HG03175 (cell line): Measurements from ENCODE around the gene CHST15.
"Not testable (repeated sequence)": the region's sequence is repeated elsewhere in the genome, so short reads cannot be mapped to it uniquely, and the experiment has no call there.

Experiments
- ATAC-seq: cut with Tn5 transposase; IDR thresholded peaks from one replicate; pipeline ENCODE4 v1.9.1; 2021; ENCODE audit warnings: mild to moderate bottlenecking, moderate library complexity; ENCODE audit not compliant: unreplicated experiment

Gene CHST15

DNA sequence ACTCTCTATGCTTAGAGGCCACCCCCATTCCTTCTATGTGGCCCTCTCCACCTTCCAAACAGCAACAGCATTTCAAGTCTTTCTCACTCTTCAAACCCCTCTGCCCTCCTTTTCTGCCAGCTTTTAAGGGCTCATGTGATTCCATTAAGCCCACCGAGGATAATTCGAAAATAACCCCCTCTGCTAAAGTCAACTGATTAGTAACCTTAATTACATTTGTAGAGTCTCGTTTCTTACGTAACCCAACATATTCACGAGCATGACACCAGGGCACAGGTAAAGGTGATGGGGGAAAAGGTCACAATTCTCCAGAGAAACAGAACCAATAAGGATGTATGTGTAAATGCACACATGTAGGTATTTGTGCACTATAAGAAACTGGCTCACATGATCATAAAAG, 6.7 kb upstream of the CHST15 start:
- ATAC-seq: no peak

DNA sequence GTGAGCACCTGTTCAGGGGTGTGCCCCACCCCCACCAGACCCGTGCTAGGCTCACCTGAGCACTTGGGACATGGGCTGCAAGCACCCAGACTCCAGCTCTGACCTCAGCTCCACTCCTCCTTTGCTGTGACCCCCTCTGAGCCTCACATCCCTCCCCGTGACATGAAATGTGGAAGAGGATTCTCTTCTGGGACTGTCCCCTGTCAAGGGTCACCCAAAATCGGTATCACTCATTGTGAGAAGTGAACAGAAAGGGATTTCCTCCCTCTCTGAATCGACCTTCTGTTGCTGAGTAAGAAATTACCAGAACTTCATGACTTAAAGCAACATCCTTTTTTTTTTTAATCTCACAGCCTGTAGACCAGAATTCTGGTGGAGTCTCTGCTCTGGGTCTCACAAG, 6.2 kb upstream of the CHST15 start:
- ATAC-seq: no peak

GRCh38 chr10:124098575-124098974, 5.2 kb upstream of the CHST15 start:
- ATAC-seq: no peak

DNA sequence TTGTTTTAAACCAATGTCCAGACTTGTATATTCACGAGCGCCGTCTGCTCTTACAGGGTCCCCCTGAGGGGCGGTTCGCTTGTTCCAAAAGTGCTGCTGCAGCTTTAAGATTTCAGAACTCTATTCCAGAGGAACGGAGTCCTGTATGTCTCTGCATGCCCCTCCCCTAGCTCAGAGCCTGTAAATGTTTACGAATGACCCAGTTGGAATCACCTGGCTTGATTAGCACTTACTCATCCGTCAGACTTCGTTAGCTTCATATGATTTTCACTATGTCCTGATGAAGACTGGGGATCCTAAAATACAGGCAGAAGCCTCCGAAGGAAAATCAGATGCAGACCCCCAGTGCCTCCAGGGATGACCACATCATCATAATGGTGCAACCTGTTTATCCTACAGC, 4.5 kb upstream of the CHST15 start:
- no peak for ATAC-seq

GRCh38 chr10:124096494-124096893, 3.1 kb upstream of the CHST15 start:
- ATAC-seq: no peak

DNA sequence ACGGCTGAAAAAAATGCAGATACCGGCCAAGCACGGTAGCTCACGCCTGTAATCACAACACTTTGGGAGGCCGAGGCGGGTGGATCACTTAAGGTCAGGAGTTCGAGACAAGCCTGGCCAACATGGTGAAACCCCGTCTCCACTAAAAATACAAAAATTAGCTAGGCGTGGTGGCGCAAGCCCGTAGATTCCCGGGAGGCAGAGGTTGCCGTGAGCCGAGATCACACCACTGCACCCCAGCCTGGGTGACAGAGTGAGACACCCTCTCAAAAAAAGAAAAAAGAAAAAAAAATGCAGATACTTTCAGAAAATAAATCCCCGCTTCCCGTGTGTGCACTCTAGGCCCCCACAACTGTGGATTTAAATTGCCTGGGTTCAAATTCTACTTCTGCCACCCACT, 2.4 kb upstream of the CHST15 start:
- not testable (repeated sequence) for ATAC-seq

- ATAC-seq: no peak
Measured at GRCh38 chr10:124095096-124095495, 1.7 kb upstream of the CHST15 start.

- ATAC-seq: no peak
Measured at GRCh38 chr10:124094419-124094785, 1.0 kb upstream of the CHST15 start.

DNA sequence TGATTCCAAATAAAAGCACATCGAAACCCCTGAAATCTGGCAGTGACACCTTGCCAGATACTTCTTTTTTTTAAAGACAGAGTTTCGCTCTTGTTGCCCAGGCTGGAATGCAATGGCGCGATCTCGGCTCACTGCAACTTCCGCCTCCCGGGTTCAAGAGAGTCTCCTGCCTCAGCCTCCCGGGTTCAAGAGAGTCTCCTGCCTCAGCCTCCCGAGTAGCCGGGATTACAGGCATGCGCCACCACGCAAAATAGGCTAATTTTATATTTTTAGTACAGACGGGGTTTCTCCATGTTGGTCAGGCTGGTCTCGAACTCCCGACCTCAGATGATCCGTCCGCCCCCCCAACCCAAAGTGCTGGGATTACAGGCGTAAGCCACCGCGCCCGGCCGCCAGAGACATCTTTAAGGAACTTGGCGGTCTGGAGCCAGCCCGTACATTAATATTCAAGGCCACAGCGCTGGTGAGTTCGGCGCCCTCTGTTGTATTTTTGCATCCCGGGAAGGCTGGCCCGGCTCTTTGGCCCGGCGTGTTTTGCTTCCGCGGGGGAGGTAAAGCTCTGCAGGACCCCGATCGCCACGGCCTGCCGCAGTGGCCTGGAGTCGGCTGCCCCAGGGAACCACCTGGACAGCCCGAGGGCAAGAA, 498 bp upstream of the CHST15 start:
- ATAC-seq: not testable (repeated sequence)

- ATAC-seq: no peak
Measured at GRCh38 chr10:124092250-124092859, 1.0 kb downstream of the CHST15 start.

DNA sequence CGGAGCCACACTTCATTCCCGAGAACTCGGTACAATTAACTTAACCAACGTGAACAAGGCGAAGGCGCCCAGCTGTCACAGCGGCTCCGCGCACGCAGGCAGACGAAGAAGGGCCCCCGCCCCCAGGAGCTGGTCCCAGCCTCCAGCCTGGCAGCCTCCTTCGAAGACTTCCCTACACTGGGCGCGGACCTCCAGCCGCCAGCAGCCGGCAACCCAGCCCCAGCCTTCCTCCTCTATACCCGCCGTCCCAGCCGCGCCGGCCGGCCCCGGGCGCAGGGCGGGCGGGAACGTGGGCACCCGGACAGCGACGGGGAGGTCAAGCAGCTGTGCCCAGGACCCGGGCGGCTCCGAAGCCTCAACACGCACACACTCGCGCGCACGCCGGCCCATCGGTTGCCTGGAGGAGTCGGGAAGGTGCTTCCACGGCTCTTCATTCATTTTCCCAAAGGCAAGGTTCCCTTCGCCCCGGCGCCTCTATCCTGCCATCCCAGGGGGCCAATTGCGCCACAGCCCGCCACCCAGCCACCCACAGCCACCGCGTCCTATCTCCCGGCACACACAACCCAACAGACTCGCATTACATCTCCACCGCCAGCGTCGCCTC, 1.6 kb downstream of the CHST15 start:
- no peak for ATAC-seq

DNA sequence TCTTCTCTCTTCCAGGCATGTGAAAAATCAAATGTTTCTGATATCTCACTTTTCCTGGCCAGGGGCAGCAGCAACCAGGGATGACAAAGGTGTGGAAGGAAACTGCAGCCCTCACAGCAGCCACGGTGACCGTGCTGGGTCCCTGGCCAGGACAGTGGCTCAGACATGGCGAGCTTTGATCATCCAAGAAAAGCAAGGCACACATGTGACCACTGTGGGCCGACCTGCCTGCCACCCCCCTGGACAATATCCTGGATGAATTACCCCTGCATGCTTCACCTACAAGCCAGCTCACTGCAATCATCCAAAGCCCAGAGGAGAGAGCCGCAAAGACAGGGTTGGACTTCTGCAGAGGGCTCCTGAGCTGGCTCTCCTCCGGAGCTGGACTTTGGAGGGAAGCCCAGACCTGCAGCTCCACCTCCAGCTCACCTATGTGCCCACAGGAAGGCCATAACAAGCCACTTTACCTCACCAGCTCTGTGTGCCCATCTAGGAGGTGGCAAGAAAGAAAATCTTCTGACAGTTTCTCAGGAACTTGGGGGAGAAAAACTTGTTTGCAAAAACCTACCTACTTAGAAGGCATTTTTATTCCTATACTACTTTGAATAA, 2.7 kb downstream of the CHST15 start:
- ATAC-seq: no peak

DNA sequence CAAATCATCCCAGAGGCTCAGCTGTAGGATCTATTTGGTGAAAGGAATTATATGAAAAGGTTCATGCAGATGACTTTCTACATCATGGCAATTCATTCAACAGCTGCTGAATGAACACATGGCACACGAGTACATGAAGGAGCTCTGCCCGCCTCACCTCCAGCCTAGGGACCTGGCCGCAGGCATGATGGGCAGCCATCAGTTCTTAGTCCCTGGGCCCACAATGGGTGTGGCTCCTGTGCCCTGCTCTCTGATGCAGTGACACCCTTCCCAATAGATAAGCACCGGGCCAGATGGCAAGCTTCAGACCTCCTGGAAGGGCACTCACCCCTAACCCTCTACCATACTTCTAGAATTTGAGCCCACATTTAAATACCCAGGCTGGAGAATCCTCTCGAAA, 3.5 kb downstream of the CHST15 start:
- ATAC-seq: no peak

GRCh38 chr10:124088915-124089314, 4.5 kb downstream of the CHST15 start:
- no peak for ATAC-seq

DNA sequence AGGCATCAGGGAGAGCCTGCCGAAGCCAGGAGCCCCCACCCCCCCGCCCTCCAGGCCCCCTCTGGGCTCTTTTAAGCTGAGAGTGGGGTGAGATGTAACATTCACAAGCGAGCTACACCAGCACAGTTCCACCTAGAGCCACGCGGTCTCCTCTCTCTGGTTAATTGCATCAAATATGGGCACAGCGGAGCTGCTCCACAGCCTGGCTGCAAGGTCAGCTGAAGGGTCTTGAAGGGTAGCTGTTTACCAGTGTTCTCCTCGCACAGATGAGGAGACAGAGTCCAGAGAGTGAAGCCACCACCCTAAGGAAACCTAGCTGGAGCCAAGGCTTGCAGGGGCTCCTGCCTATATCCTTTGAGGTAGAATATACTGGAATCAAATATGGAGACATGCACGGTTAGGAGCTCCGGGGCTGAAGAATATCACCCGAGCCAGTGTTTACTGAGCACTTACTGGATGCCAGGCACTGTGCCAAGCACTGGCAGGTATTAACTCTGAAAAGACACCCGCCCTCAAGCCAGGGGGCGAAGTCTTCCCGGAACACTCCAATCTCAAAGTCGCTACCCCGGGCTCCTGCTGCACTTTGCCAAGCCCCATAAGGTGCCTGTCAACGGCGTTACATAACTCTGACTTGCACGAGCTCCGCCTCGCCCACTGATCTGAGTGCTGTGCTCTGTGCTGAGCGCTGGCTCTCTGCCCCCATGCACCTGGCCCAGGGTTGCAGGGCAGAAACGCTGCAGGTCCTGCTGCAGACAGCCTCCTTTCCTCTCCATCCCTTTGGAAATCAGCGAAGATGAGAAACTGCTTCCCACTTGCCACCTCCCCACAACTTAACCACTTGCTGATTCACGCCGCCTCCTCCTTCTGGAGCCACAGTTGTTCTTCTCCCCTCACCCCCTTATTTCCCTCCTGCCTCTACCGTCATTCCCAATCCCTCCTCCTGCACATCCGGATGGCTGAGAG, 5.4 kb downstream of the CHST15 start:
- no peak for ATAC-seq

GRCh38 chr10:124086787-124087671, 6.4 kb downstream of the CHST15 start:
- ATAC-seq: no peak

DNA sequence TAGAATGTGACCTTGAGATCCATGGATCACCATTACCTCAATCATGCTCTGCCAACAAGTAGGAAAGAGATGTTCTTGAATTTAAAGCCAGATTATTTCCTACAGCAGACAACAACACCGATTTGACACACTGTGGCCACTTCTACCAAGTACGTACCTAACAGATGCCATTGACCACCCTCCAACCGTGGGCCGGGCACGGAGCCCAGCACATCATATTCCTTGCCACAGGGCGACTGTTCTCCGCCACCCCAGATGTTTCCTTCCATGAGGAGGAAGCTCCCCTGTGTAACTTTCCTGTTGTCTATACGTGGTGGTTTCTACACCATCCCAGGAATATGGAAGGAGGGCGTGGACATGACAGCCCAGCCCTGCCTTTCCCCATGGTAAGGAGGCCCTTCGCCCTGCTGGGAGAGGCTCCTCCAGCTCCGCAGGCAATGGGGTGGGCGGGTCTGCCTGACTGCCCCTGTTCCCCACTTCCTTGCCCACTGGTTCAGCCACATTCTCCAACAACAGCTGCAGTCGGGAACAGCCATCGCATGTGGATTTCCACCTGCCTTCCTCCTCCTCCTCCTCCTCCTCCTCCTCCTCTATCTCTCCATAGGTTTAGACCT, 7.2 kb downstream of the CHST15 start:
- no peak for ATAC-seq

DNA sequence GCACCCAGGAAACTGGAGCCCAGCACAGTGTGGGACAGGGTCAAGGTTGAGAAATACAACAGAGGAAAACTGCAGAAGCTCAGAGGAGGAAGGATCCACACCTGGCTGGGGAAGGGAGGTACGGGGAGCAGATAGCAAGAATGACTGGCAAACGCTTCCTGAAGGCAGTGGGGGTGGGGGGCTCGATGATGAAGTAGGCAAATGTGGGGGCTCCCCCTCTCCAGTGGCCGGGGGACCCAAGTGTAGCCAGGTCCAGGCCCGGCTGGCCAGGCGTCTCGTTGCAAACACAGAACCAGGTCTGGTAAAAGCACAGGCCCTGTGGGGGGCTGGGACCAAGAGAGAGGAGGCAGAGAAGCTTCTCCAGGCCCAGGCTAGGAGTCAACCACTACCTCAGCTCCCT, 7.7 kb downstream of the CHST15 start:
- no peak for ATAC-seq

- ATAC-seq: no peak
Measured at GRCh38 chr10:124084708-124085107, 8.7 kb downstream of the CHST15 start.
